Mesothelial cell of epicardium (in vitro differentiated cells): ENCODE measurements around the gene EPB41L3. TPM values are rescaled to one million over a fixed set of nuclear protein-coding genes. Genes with fewer than 3 reads are reported as not detected.

ENCODE experiments used
- DNase-seq, 2 experiments: peaks; one replicate each; pipeline ENCODE4 v3.0.0; 2021; ENCODE audit warnings: low spot score in 2 of 2; ENCODE audit not compliant: unreplicated experiment in 2 of 2
- H3K27ac Mint-ChIP-seq: 2 replicates; pipeline ENCODE4 v1.8.0; 2021; ENCODE audit warnings: mixed read lengths
- H3K27me3 Mint-ChIP-seq: 2 replicates; pipeline ENCODE4 v1.8.0; 2021; ENCODE audit warnings: low read depth, mixed read lengths
- H3K36me3 Mint-ChIP-seq: 2 replicates; pipeline ENCODE4 v1.8.0; 2021; ENCODE audit warnings: mixed read lengths
- H3K4me1 Mint-ChIP-seq: 2 replicates; pipeline ENCODE4 v1.8.0; 2021; ENCODE audit warnings: mixed read lengths
- H3K4me3 Mint-ChIP-seq: 2 replicates; pipeline ENCODE4 v1.8.0; 2021; ENCODE audit warnings: mild to moderate bottlenecking, moderate library complexity, mixed read lengths
- H3K9me3 Mint-ChIP-seq: 2 replicates; pipeline ENCODE4 v1.8.0; 2021; ENCODE audit warnings: mixed read lengths
- total RNA-seq: library from RNA; stranded (reverse); gene quantifications from 3 replicates; pipeline ENCODE4 v1.2.1, GENCODE V29; 2021
- TF ChIP-seq, protein P1 (sequence below): fragments of 200-600 bp; sonication (generic); IDR thresholded peaks from one replicate; pipeline ENCODE4 v1.5.0; 2021; ENCODE audit warnings: antibody characterized with exemption; ENCODE audit not compliant: unreplicated experiment

The EPB41L3 gene
- total RNA-seq, 1 donor from 2014 or later = 61.9 TPM

DNA sequence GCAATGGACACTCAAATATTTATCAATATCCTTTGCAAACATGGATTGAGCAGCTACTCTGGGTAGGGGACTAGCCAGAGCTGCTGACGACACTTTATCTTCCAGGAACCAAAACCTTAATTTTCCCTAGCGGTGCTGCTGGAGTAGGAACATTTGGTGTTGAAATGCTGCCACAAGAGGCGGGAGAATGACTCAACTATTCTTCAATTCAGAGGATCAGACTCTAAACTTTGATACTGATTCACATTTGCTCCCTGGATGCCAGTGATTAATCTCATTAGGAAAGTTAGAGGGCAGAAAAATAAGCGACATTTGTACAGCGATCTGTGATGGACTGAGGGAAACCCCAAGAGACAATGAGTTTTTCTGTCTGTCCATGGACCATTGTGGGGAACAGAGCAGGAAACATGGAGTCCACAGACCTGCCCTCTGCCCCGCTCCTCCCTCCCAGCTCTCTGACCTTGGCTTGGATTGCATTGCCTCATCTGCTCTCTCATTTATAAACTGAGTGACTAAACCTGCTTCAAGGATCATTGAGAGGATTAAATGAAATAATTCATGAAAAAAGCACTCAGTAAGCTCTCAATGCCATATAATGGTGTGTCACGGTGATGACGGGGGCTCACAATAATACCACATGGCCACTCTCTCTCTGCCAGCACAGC lies 12.6 kb upstream of the EPB41L3 start:
- no peaks in the 10 kb centered on the region for H3K4me1 Mint-ChIP-seq
- DNase-seq = no peak

GRCh38 chr18:5554629-5555028 lies 10.8 kb upstream of the EPB41L3 start:
- Mint-ChIP-seq H3K27me3 (no peaks in the 10 kb centered on the region), H3K4me1 (no peaks in the 10 kb centered on the region), H3K9me3 (no peaks in the 10 kb centered on the region), H3K36me3 (no peaks in the 10 kb centered on the region), H3K4me3 (no peak overlapping the region), H3K27ac (no peak overlapping the region)
- DNase-seq = no peak
- TF ChIP-seq, protein P1, sequence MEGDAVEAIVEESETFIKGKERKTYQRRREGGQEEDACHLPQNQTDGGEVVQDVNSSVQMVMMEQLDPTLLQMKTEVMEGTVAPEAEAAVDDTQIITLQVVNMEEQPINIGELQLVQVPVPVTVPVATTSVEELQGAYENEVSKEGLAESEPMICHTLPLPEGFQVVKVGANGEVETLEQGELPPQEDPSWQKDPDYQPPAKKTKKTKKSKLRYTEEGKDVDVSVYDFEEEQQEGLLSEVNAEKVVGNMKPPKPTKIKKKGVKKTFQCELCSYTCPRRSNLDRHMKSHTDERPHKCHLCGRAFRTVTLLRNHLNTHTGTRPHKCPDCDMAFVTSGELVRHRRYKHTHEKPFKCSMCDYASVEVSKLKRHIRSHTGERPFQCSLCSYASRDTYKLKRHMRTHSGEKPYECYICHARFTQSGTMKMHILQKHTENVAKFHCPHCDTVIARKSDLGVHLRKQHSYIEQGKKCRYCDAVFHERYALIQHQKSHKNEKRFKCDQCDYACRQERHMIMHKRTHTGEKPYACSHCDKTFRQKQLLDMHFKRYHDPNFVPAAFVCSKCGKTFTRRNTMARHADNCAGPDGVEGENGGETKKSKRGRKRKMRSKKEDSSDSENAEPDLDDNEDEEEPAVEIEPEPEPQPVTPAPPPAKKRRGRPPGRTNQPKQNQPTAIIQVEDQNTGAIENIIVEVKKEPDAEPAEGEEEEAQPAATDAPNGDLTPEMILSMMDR = no peak

More for the DNA sequence above, 12.6 kb upstream of the EPB41L3 start:
- H3K4me3 Mint-ChIP-seq = no peak overlapping the region
- TF ChIP-seq, protein P1 = no peak
- H3K27me3 Mint-ChIP-seq = no peaks in the 10 kb centered on the region
- H3K9me3 Mint-ChIP-seq = no peaks in the 10 kb centered on the region
- H3K27ac Mint-ChIP-seq = no peak overlapping the region
- H3K36me3 Mint-ChIP-seq = no peaks in the 10 kb centered on the region

DNA sequence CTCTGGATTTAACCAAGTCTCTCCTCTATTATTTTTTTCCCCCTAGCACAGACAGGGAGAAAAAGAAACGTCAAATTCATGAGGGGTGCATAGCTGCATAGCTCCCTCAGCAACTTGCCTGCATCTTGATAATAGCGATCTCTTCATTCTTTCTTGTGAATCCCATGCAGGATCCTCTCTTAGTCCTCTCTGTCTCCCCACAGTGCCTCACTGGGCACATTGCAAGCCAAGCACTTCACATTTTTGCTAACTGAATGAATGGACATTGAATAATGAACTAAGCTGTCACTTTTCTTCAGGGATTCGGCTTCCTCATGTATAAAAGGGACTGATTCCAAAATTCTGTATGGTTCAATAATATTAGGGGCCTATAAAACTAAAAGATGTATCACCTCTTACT lies 2.9 kb upstream of the EPB41L3 start:
- TF ChIP-seq, protein P1 = no peak
- H3K4me1 Mint-ChIP-seq = peaks cover 19% of the 10 kb centered on the region
- H3K27ac Mint-ChIP-seq = no peak overlapping the region
- no peaks in the 10 kb centered on the region for H3K36me3 Mint-ChIP-seq
- H3K27me3 Mint-ChIP-seq = no peaks in the 10 kb centered on the region
- no peak for DNase-seq
- no peaks in the 10 kb centered on the region for H3K9me3 Mint-ChIP-seq
- no peak overlapping the region for H3K4me3 Mint-ChIP-seq

- peaks cover 37% of the 10 kb centered on the region for H3K4me1 Mint-ChIP-seq
- TF ChIP-seq, protein P1 = no peak
- no peaks in the 10 kb centered on the region for H3K9me3 Mint-ChIP-seq
- H3K4me3 Mint-ChIP-seq = peak overlapping the region; percentile 80
- no peaks in the 10 kb centered on the region for H3K27me3 Mint-ChIP-seq
- H3K27ac Mint-ChIP-seq = no peak overlapping the region
- DNase-seq = peak; percentile 29 to 54
- no peaks in the 10 kb centered on the region for H3K36me3 Mint-ChIP-seq
Observed at GRCh38 chr18:5543036-5543680, 639 bp downstream of the EPB41L3 start.

DNA sequence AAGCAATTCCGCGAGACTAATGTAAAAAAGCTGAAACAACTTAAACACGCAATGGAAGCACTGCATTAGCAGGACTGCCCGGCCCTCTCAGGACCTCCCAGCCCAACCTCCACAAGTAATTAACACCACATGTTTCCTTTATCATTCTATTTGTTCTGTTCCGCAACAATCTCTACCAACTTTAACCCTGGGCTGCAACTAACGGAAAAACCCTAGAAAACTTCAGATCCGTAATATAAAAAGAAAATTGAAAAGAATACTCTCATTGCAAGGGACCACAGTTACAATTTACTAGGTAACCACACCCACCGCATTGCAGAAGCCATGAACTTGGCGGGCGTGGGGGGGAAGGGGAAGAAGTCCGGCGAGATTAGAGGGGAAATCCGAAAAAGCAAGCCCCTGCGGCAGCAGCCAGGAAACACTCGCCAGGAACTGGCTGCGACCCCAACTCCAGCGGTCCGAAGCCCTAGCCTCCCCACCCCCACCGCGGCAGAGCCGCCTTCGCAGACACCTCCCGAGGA lies 1.2 kb downstream of the EPB41L3 start:
- no peaks in the 10 kb centered on the region for H3K36me3 Mint-ChIP-seq
- no peaks in the 10 kb centered on the region for H3K9me3 Mint-ChIP-seq
- H3K27ac Mint-ChIP-seq = peak overlapping the region; percentile 71
- TF ChIP-seq, protein P1 = no peak
- DNase-seq = peak in 1 of 2 experiments; percentile 52
- H3K4me1 Mint-ChIP-seq = peaks cover 37% of the 10 kb centered on the region
- H3K4me3 Mint-ChIP-seq = peak overlapping the region; percentile 80
- H3K27me3 Mint-ChIP-seq = no peaks in the 10 kb centered on the region
